Measurements from ENCODE around the gene COMMD4. TPM values are rescaled to one million over a fixed set of nuclear protein-coding genes. Genes with fewer than 3 reads are reported as not detected.

COMMD4 gene
- 68.0 and 86.5 TPM in 2 replicates for total RNA-seq

DNA sequence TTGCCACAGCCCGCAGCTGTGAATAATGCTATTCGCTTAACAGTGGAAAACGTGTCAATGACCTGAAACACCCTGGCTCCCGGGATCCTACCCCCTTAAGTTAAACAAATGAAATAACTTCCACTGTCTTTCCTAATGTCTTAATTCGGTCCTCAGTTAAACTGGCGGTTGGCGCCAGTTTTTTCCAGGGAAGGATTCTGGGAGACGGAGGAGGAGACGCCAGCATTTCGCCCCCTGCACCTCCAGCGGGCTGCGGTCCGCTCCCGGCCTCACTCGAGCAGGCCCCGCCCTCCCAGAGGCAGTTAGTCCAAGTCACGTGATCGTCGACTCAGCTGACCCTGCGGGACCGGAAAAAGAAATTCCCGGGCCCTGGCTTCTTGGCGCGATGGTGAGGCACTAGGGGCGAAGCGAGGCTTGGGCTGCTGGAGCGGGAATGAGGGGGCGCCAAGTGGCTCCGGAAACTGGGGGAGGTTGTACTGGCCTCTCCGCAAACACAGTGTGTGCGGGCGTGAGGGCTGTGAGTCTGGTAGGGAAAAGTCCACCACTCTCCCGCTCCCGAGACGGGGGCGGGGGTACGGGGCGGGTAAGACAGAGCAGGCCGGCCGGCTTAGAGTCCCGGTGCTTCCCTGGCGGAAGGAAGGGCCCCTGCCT, at the start of gene COMMD4:
Gene COMMD4, plus strand, starts transcription at position 359 of the 651 bp plus-strand sequence. Its CDS starts 27 bp downstream, at position 386.

DNA sequence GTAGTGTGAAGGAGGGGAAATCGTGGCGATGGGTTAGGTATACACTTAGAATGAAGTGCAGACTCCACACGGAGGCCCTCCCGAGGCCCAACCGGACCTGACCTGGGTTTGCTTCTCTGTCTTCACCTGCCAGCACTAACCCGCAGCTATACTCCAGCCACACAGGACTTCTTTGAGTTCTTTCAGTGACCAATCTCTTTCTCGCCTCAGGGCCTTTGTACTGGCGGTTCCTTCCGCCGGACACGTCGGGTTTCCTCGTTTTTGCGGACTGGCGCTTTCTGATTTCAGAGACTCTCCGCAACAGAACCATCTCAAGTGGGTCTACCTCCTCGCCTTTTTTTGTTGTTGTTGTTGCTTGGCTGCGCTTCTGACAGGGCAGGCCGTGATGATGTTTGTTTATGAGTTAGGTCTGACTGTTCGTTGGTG, 10.9 kb downstream of the COMMD4 start, which contains the start of gene NEIL1:
Gene NEIL1, plus strand, starts transcription at position 244 of the 426 bp plus-strand sequence. CDS start 1,867 bp downstream, outside the sequence.

DNA sequence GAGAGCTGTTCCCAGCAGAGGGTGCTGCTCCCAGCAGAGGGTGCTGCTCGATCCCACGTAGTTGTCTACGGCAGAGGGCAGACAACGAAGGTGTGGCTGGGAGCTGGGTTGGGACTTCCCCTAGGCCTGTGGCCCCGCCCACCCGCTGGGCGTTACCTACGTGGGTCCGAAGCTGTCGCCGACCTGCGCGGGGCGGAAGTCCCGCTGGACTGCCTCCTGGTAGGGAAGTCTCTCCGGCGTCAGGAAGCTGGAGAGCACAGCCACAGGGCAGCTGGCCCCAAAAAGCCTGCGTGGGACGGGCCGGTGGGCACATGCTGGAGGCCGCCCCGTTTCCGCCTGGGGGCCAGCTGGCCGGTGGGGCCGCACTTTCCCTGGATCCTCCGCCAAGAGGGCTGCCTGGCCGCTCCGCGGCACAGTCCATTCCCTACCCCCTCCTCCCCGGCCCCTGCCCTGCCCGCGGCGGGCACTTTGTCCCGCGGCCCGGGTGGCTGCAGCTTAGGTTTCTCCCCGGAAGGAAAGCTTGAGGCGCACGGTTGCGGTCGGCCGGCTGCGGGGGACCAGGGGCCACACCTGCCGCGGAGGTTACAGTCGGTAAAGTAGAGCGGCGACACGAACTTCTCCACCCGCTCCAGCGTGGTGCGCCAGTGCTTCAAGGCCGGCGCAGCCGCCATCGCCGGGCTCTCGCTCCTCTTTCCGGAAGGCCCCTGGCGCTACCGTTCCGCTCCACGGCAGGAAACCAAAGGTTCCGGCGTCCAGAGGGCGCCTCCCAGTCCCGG, 32.2 kb downstream of the COMMD4 start, which contains the start of gene MAN2C1:
Gene MAN2C1, minus strand, starts transcription at position 695 of the 776 bp plus-strand sequence. Its CDS starts 24 bp downstream, at position 671.

Other genes starting within 250 kb of the COMMD4 start
- gene C15orf39, start 134.2 kb upstream of the COMMD4 start, total RNA-seq = 12.6 and 19.0 TPM in 2 replicates
- not detected in 2 replicates for gene GOLGA6C, start 77.7 kb upstream of the COMMD4 start, total RNA-seq
- gene GOLGA6D, start 53.2 kb upstream of the COMMD4 start, total RNA-seq = not detected in 2 replicates
- gene NEIL1, start 11.0 kb downstream of the COMMD4 start, total RNA-seq = 4.0 and 4.4 TPM in 2 replicates
- 52.0 and 87.0 TPM in 2 replicates for gene MAN2C1, start 32.5 kb downstream of the COMMD4 start, total RNA-seq
- 22.4 and 27.6 TPM in 2 replicates for gene SIN3A, start 115.6 kb downstream of the COMMD4 start, total RNA-seq
- gene PTPN9, start 243.3 kb downstream of the COMMD4 start, total RNA-seq = 22.2 and 24.0 TPM in 2 replicates